ENCODE measurements around the gene PDCD11.

The PDCD11 gene

GRCh38 chr10:103451091-103451813 is 54.8 kb downstream of the PDCD11 start:
- Histone ChIP-seq H3K9ac (ENCODE audit: low read depth, low read length) (peak overlapping the region; percentile 66; the same call in 1 of the 2 replicates), H3K9me3 (ENCODE audit: control insufficient read depth, insufficient read depth, low read length) (no peaks in the 10 kb centered on the region), H3K4me1 (ENCODE audit: insufficient read depth, low read length) (no peaks in the 10 kb centered on the region; the same call in 1 of the 2 replicates), H3K36me3 (ENCODE audit: insufficient read depth, low read length) (peaks cover 4% of the 10 kb centered on the region; the same call in 1 of the 2 replicates)

GRCh38 chr10:103451831-103452505 is 55.5 kb downstream of the PDCD11 start, which contains the start of gene CALHM2:
CALHM2 (minus strand) TSS chr10:103452370; CDS start chr10:103449941, 2,429 bp downstream.
- Histone ChIP-seq H3K9me3 (ENCODE audit: control insufficient read depth, insufficient read depth, low read length) (no peaks in the 10 kb centered on the region), H3K4me1 (ENCODE audit: insufficient read depth, low read length) (no peaks in the 10 kb centered on the region; the same call in 1 of the 2 replicates), H3K36me3 (ENCODE audit: insufficient read depth, low read length) (peaks cover 4% of the 10 kb centered on the region; the same call in 1 of the 2 replicates), H3K9ac (ENCODE audit: low read depth, low read length) (peak within 1 kb of the TSS; percentile 66; the same call in 1 of the 2 replicates)

- H3K9ac ChIP-seq (ENCODE audit: low read depth, low read length): peak overlapping the region; percentile 66; the same call in 1 of the 2 replicates
- peaks cover 2% of the 10 kb centered on the region; the same call in 1 of the 2 replicates for H3K36me3 ChIP-seq (ENCODE audit: insufficient read depth, low read length)
- H3K9me3 ChIP-seq (ENCODE audit: control insufficient read depth, insufficient read depth, low read length): no peaks in the 10 kb centered on the region
- H3K4me1 ChIP-seq (ENCODE audit: insufficient read depth, low read length): no peaks in the 10 kb centered on the region; the same call in 1 of the 2 replicates
These were observed 56.2 kb downstream of the PDCD11 start for GRCh38 chr10:103452506-103453230.

- Histone ChIP-seq H3K9ac (ENCODE audit: low read depth, low read length) (no peak overlapping the region), H3K36me3 (ENCODE audit: insufficient read depth, low read length) (no peaks in the 10 kb centered on the region), H3K4me1 (ENCODE audit: insufficient read depth, low read length) (no peaks in the 10 kb centered on the region; the same call in 1 of the 2 replicates), H3K9me3 (ENCODE audit: control insufficient read depth, insufficient read depth, low read length) (no peaks in the 10 kb centered on the region)
These were observed 57.6 kb downstream of the PDCD11 start for GRCh38 chr10:103454026-103454425.

- no peaks in the 10 kb centered on the region; the same call in 1 of the 2 replicates for H3K4me1 ChIP-seq (ENCODE audit: insufficient read depth, low read length)
- H3K36me3 ChIP-seq (ENCODE audit: insufficient read depth, low read length): no peaks in the 10 kb centered on the region
- no peak overlapping the region for H3K9ac ChIP-seq (ENCODE audit: low read depth, low read length)
- H3K9me3 ChIP-seq (ENCODE audit: control insufficient read depth, insufficient read depth, low read length): no peaks in the 10 kb centered on the region
These were observed 58.8 kb downstream of the PDCD11 start for GRCh38 chr10:103455235-103455634.

- Histone ChIP-seq H3K4me1 (ENCODE audit: insufficient read depth, low read length) (no peaks in the 10 kb centered on the region; the same call in 1 of the 2 replicates), H3K9ac (ENCODE audit: low read depth, low read length) (no peak overlapping the region), H3K36me3 (ENCODE audit: insufficient read depth, low read length) (no peaks in the 10 kb centered on the region), H3K9me3 (ENCODE audit: control insufficient read depth, insufficient read depth, low read length) (no peaks in the 10 kb centered on the region)
These were observed 59.7 kb downstream of the PDCD11 start for GRCh38 chr10:103456074-103456660.

- no peak overlapping the region for H3K9ac ChIP-seq (ENCODE audit: low read depth, low read length)
These were observed 60.8 kb downstream of the PDCD11 start for GRCh38 chr10:103457176-103457712.

GRCh38 chr10:103457896-103458583 is 61.6 kb downstream of the PDCD11 start:
- H3K9me3 ChIP-seq (ENCODE audit: control insufficient read depth, insufficient read depth, low read length): no peaks in the 10 kb centered on the region
- H3K9ac ChIP-seq (ENCODE audit: low read depth, low read length): no peak overlapping the region
- no peaks in the 10 kb centered on the region; the same call in 1 of the 2 replicates for H3K4me1 ChIP-seq (ENCODE audit: insufficient read depth, low read length)
- no peaks in the 10 kb centered on the region for H3K36me3 ChIP-seq (ENCODE audit: insufficient read depth, low read length)

More at GRCh38 chr10:103457176-103457712, 60.8 kb downstream of the PDCD11 start:
- Histone ChIP-seq H3K36me3 (ENCODE audit: insufficient read depth, low read length) (no peaks in the 10 kb centered on the region), H3K9me3 (ENCODE audit: control insufficient read depth, insufficient read depth, low read length) (no peaks in the 10 kb centered on the region), H3K4me1 (ENCODE audit: insufficient read depth, low read length) (no peaks in the 10 kb centered on the region; the same call in 1 of the 2 replicates)

GRCh38 chr10:103458720-103459119 is 62.3 kb downstream of the PDCD11 start, which contains the start of gene CALHM1:
CALHM1 (minus strand) TSS chr10:103458900; CDS start chr10:103458751, 149 bp downstream.
- H3K9ac ChIP-seq (ENCODE audit: low read depth, low read length): no peak within 1 kb of the TSS
- no peaks in the 10 kb centered on the region; the same call in 1 of the 2 replicates for H3K4me1 ChIP-seq (ENCODE audit: insufficient read depth, low read length)
- H3K36me3 ChIP-seq (ENCODE audit: insufficient read depth, low read length): no peaks in the 10 kb centered on the region
- H3K9me3 ChIP-seq (ENCODE audit: control insufficient read depth, insufficient read depth, low read length): no peaks in the 10 kb centered on the region

- Histone ChIP-seq H3K4me1 (ENCODE audit: insufficient read depth, low read length) (no peaks in the 10 kb centered on the region; the same call in 1 of the 2 replicates), H3K9me3 (ENCODE audit: control insufficient read depth, insufficient read depth, low read length) (no peaks in the 10 kb centered on the region), H3K9ac (ENCODE audit: low read depth, low read length) (no peak overlapping the region), H3K36me3 (ENCODE audit: insufficient read depth, low read length) (no peaks in the 10 kb centered on the region)
These were observed 63.2 kb downstream of the PDCD11 start for GRCh38 chr10:103459615-103460014.

- no peaks in the 10 kb centered on the region; the same call in 1 of the 2 replicates for H3K4me1 ChIP-seq (ENCODE audit: insufficient read depth, low read length)
- H3K36me3 ChIP-seq (ENCODE audit: insufficient read depth, low read length): no peaks in the 10 kb centered on the region
- no peaks in the 10 kb centered on the region for H3K9me3 ChIP-seq (ENCODE audit: control insufficient read depth, insufficient read depth, low read length)
- H3K9ac ChIP-seq (ENCODE audit: low read depth, low read length): no peak overlapping the region
These were observed 67.1 kb downstream of the PDCD11 start for GRCh38 chr10:103463499-103463898.

- Histone ChIP-seq H3K9ac (ENCODE audit: low read depth, low read length) (no peak overlapping the region), H3K36me3 (ENCODE audit: insufficient read depth, low read length) (no peaks in the 10 kb centered on the region), H3K4me1 (ENCODE audit: insufficient read depth, low read length) (no peaks in the 10 kb centered on the region; the same call in 1 of the 2 replicates)
These were observed 69.2 kb downstream of the PDCD11 start for GRCh38 chr10:103465411-103466179.

More at GRCh38 chr10:103465411-103466179, 69.2 kb downstream of the PDCD11 start:
- H3K9me3 ChIP-seq (ENCODE audit: control insufficient read depth, insufficient read depth, low read length): no peaks in the 10 kb centered on the region
